T-cell (primary cell): ENCODE results near the gene GPR21. TPM values are rescaled to one million over a fixed set of nuclear protein-coding genes. Genes with fewer than 3 reads are reported as not detected.

Experiments
- ATAC-seq, 4 experiments: fragments of 200-7000 bp in 3 of 4; fragments of 150-1000 bp in 1 of 4; cut with Tn5 transposase; replicated peaks in 1 of 4; 1 replicate in 3 of 4; 2 replicates in 1 of 4; pipeline ENCODE4 v1.10.0; 2021; ENCODE audit warnings: moderate library complexity in 3 of 4, mild to moderate bottlenecking in 2 of 4, moderate number of reproducible peaks in 1 of 4
- CTCF ChIA-PET, 2 donors: fragments of 300-600 bp; sonication (Branson Sonifier 250); formaldehyde crosslinking; loops; one replicate each; lab custom pipeline; 2022; ENCODE audit warnings: antibody characterized with exemption in 2 of 2; lab: Charles Lee
- POLR2A ChIA-PET, 2 donors: fragments of 300-600 bp; sonication (Branson Sonifier 250); formaldehyde crosslinking; loops; one replicate each; lab custom pipeline; 2022; ENCODE audit warnings: antibody characterized with exemption in 2 of 2; lab: Charles Lee
- DNase-seq, 35 experiments: peaks; one replicate each; pipeline versions ENCODE4 v3.0.0 to v3.0.0-alpha.2; 2013 to 2023
- H3K27ac ChIP-seq: one replicate; pipeline ENCODE4 v1.5.1; 2013; ENCODE audit warnings: low read length
- H3K27me3 ChIP-seq, 2 experiments: replicated peaks in 1 of 2; 1 replicate in 1 of 2; 2 replicates in 1 of 2; pipeline versions ENCODE4 v1.6.1 to v1.7.0; 2013; ENCODE audit warnings: low read length in 1 of 2, mixed read lengths in 1 of 2; ENCODE audit not compliant: control insufficient read depth in 2 of 2, insufficient read depth in 2 of 2; ENCODE audit errors: extremely low read depth in 1 of 2
- H3K36me3 ChIP-seq, 2 donors: 1 replicate in 1 of 2; 2 replicates in 1 of 2; pipeline versions ENCODE4 v1.6.1 to v1.7.0; 2013; ENCODE audit warnings: low read length in 1 of 2; ENCODE audit not compliant: control insufficient read depth in 2 of 2, insufficient read depth in 1 of 2; ENCODE audit errors: extremely low read depth in 1 of 2
- H3K4me1 ChIP-seq, 2 experiments: 1 replicate in 1 of 2; 2 replicates in 1 of 2; pipeline versions ENCODE4 v1.6.1 to v1.7.0; 2013; ENCODE audit warnings: low read length in 2 of 2, mixed read lengths in 1 of 2; ENCODE audit not compliant: insufficient read depth in 2 of 2, control insufficient read depth in 1 of 2; ENCODE audit errors: extremely low read depth in 1 of 2
- H3K4me3 ChIP-seq, 2 donors: 1 replicate in 1 of 2; 2 replicates in 1 of 2; pipeline versions ENCODE4 v1.5.1 to v1.7.0; 2013; ENCODE audit warnings: mild to moderate bottlenecking in 2 of 2, low read length in 1 of 2, moderate library complexity in 1 of 2; ENCODE audit not compliant: control insufficient read depth in 1 of 2; ENCODE audit errors: extremely low read depth in 1 of 2
- H3K9me3 ChIP-seq: 2 replicates; pipeline ENCODE4 v1.7.0; 2013
- H3K27ac Mint-ChIP-seq, 2 donors: one replicate each; pipeline ENCODE4 v1.8.0; 2020 to 2021; ENCODE audit warnings: mild to moderate bottlenecking in 2 of 2, mixed read lengths in 2 of 2
- H3K27me3 Mint-ChIP-seq, 2 donors: one replicate each; pipeline ENCODE4 v1.8.0; 2021 to 2022; ENCODE audit warnings: mixed read lengths in 2 of 2
- H3K36me3 Mint-ChIP-seq: one replicate; pipeline ENCODE4 v1.8.0; 2021; ENCODE audit warnings: mixed read lengths
- H3K4me1 Mint-ChIP-seq, 3 donors: one replicate each; pipeline ENCODE4 v1.8.0; 2020 to 2022; ENCODE audit warnings: mixed read lengths in 3 of 3, mild to moderate bottlenecking in 1 of 3
- H3K4me3 Mint-ChIP-seq, 3 donors: one replicate each; pipeline ENCODE4 v1.8.0; 2020 to 2022; ENCODE audit warnings: mild to moderate bottlenecking in 3 of 3, mixed read lengths in 3 of 3, moderate library complexity in 3 of 3
- H3K9me3 Mint-ChIP-seq, 3 donors: one replicate each; pipeline ENCODE4 v1.8.0; 2020 to 2022; ENCODE audit warnings: mixed read lengths in 3 of 3
- WGBS: methylation state at CpG from one replicate; pipeline ENCODE4 v1.1.5; 2013; ENCODE audit warnings: missing lambda C conversion rate; ENCODE audit not compliant: insufficient coverage; 5-methylcytosine and 5-hydroxymethylcytosine counted together
- total RNA-seq, 35 experiments: library from RNA in 6 of 35; stranded (reverse) in 6 of 35; fragments of 120-200 nt in 1 of 35; gene quantifications; one replicate each; pipeline versions ENCODE4 v1.2.1 to v1.2.4 and lab custom pipeline; 2013 to 2026

GPR21 gene
- total RNA-seq, 5 donors from 2014 or later (not counting 1 experiment from before 2014, with no cell fraction given) = 0.23 to 2.4 (median 1.0) TPM

- Mint-ChIP-seq H3K27ac (no peak overlapping the region), H3K4me3 (no peak overlapping the region), H3K9me3 (no peaks in the 10 kb centered on the region), H3K4me1 (peaks cover 0 to 2% (median 2%) of the 10 kb centered on the region in 3 donors), H3K27me3 (no peaks in the 10 kb centered on the region), H3K36me3 (peaks cover 51% of the 10 kb centered on the region)
- ATAC-seq = no peak
- no CpG with 5 or more reads among the region's 3 CpGs for WGBS
- Histone ChIP-seq H3K27me3 (no peaks in the 10 kb centered on the region), H3K4me3 (no peak overlapping the region), H3K36me3 (peaks cover 0 to 12% of the 10 kb centered on the region in 2 donors), H3K9me3 (no peaks in the 10 kb centered on the region), H3K27ac (no peak overlapping the region), H3K4me1 (no peaks in the 10 kb centered on the region)
- POLR2A ChIA-PET = interaction anchor here in 1 of 2 donors (0.6 kb wide), 1 partner anchor 16 kb away, joined by 5 read pairs; no protein-coding TSS in a partner anchor
- no peak for DNase-seq
- CTCF ChIA-PET = no interaction called here
These were observed 6.0 kb upstream of the GPR21 start for GRCh38 chr9:123027517-123027916.

DNA sequence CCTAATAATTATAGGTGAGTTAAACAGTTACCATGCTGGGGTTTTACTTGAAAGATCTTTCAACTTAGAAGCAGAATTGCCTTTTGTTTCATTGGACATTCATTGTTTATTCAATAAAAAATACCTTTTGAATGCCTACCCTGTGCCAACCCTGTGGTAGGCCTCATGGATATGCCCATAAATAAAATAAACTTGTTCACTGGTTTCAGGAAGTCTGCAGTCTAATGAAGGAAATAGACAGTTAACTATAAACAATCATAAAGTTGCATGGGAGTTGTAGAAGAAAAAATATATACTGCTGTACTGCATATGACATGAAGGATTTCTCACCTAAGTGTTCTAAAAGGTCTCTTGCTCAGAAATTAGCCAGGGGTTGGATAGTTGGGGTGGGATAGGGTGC is 5.3 kb upstream of the GPR21 start:
- peaks cover 0 to 9% of the 10 kb centered on the region in 2 donors for H3K36me3 ChIP-seq
- CTCF ChIA-PET = no interaction called here
- POLR2A ChIA-PET = no interaction called here
- H3K4me1 ChIP-seq = no peaks in the 10 kb centered on the region
- ATAC-seq (no peak), DNase-seq (no peak)
- H3K27ac Mint-ChIP-seq = no peak overlapping the region
- no peaks in the 10 kb centered on the region for H3K27me3 Mint-ChIP-seq
- H3K27ac ChIP-seq = no peak overlapping the region
- H3K4me3 ChIP-seq = no peak overlapping the region
- H3K9me3 Mint-ChIP-seq = no peaks in the 10 kb centered on the region
- H3K27me3 ChIP-seq = no peaks in the 10 kb centered on the region
- no peaks in the 10 kb centered on the region for H3K9me3 ChIP-seq
- peaks cover 0 to 5% (median 2%) of the 10 kb centered on the region in 3 donors for H3K4me1 Mint-ChIP-seq
- H3K36me3 Mint-ChIP-seq = peaks cover 50% of the 10 kb centered on the region
- H3K4me3 Mint-ChIP-seq = no peak overlapping the region

DNA sequence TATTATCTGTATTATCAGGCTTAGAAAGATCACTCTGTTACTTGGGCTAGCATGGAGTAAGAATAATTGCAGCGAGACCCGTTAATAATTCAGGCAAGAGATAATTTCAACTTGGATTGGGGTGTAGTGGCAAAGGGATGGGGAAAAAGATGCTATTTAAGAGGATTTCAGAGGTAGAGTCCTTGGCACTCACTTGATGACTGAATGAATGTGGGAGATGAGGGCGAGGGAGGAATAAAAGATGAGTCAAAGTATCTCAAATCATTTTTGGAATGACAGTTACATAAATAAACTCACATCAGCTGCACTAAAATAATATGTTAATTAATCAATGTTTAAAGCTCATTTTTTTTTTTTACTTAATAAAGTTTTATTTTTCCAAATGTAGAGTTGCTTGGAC is 4.5 kb upstream of the GPR21 start:
- 96% methylated on average over 2 of the region's 3 CpGs for WGBS
- Mint-ChIP-seq H3K4me3 (no peak overlapping the region), H3K36me3 (peaks cover 56% of the 10 kb centered on the region), H3K27ac (no peak overlapping the region), H3K4me1 (peaks cover 4 to 8% (median 5%) of the 10 kb centered on the region in 3 donors), H3K27me3 (no peaks in the 10 kb centered on the region), H3K9me3 (no peaks in the 10 kb centered on the region)
- POLR2A ChIA-PET = interaction anchor here (0.6 to 0.7 kb wide), 2 partner anchors 14 to 1834 kb away, joined by 3 to 6 read pairs; no protein-coding TSS in a partner anchor
- no peak overlapping the region for H3K27ac ChIP-seq
- no peak for ATAC-seq
- H3K36me3 ChIP-seq = peaks cover 0 to 7% of the 10 kb centered on the region in 2 donors
- H3K9me3 ChIP-seq = no peaks in the 10 kb centered on the region
- no peak for DNase-seq
- no peaks in the 10 kb centered on the region for H3K4me1 ChIP-seq
- CTCF ChIA-PET = interaction anchor here (0.6 to 1.1 kb wide), 3 partner anchors 39 to 1223 kb away, joined by 3 read pairs; no protein-coding TSS in a partner anchor
- H3K27me3 ChIP-seq = no peaks in the 10 kb centered on the region
- no peak overlapping the region for H3K4me3 ChIP-seq

DNA sequence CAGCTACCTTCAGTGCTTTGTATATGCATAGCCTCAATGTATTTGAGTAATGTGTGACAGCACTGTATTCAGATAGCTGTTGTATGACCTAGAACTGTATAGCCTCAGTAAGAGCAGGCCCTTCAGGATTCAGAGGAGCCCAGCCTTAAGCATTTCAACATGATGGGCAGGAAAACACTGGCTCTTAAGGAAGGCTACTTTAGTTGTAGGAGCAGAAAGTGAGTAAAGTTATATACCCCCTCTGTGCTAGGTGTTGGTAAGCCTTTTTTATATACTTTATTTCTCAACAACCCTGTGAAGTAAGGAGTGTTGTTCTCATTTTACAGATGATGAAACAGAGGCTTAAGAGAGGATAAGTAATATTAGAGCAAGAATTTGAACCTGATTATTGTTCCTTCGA is 1.5 kb upstream of the GPR21 start:
- no peak for ATAC-seq
- CTCF ChIA-PET = no interaction called here

DNA sequence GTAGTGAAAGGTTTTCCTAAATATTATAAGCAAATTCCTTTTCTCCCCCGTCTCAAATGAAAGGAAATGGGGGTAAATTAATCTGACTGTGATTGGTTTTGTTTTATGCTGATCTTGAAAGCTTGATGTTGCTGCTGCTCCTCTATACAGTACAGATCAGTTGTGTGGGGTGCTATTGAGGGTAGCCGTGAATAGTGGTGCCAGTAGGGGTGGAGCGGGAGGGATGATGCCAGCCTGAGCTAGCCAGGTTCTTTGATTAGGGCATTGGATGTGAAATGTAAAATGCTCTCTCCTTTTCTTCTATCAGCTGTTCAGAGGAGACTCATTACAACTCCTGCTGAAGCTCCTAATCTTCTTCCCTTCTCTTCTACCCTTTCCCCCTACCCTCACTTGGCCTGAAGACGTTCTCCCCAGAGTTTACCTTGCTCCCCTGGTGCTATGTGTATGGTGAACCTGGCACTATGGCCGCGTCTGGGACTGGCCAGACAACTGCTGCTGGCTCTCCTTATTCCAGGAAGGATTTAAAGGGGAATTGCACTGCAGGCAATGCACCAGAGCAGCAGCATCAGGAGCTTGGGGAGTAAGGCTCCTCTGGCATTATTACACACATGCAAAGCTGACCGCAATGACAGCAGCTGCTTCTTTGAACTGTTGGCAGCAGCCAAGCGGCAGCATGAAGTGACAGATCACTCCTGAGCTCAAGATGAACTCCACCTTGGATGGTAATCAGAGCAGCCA is 566 bp downstream of the GPR21 start:
- Histone ChIP-seq H3K27me3 (no peaks in the 10 kb centered on the region), H3K27ac (no peak overlapping the region), H3K36me3 (peaks cover 2 to 4% of the 10 kb centered on the region in 2 donors), H3K9me3 (no peaks in the 10 kb centered on the region), H3K4me3 (no peak overlapping the region), H3K4me1 (no peaks in the 10 kb centered on the region)
- Mint-ChIP-seq H3K27me3 (no peaks in the 10 kb centered on the region), H3K27ac (no peak overlapping the region), H3K4me1 (peaks cover 4 to 18% (median 6%) of the 10 kb centered on the region in 3 donors), H3K36me3 (peaks cover 50% of the 10 kb centered on the region), H3K4me3 (no peak overlapping the region), H3K9me3 (no peaks in the 10 kb centered on the region)
- CTCF ChIA-PET = no interaction called here
- ATAC-seq (no peak), DNase-seq (peak in 4 of 35 experiments; percentile 0 to 5 (median 4))
- POLR2A ChIA-PET = interaction anchor here in 1 of 2 donors (0.6 kb wide), 1 partner anchor 13 kb away, joined by 3 read pairs; no protein-coding TSS in a partner anchor
- WGBS = 72% methylated on average over 4 of the region's 8 CpGs

More for the DNA sequence above, 1.5 kb upstream of the GPR21 start:
- H3K27me3 Mint-ChIP-seq = no peaks in the 10 kb centered on the region
- Histone ChIP-seq H3K36me3 (peaks cover 2 to 7% of the 10 kb centered on the region in 2 donors), H3K4me3 (no peak overlapping the region), H3K4me1 (no peaks in the 10 kb centered on the region), H3K27ac (no peak overlapping the region), H3K27me3 (no peaks in the 10 kb centered on the region), H3K9me3 (no peaks in the 10 kb centered on the region)
- H3K4me3 Mint-ChIP-seq = no peak overlapping the region
- no peaks in the 10 kb centered on the region for H3K9me3 Mint-ChIP-seq
- POLR2A ChIA-PET = no interaction called here
- H3K36me3 Mint-ChIP-seq = peaks cover 61% of the 10 kb centered on the region
- no peak overlapping the region for H3K27ac Mint-ChIP-seq
- WGBS = no CpG with 5 or more reads among the region's 1 CpG
- peaks cover 4 to 18% (median 8%) of the 10 kb centered on the region in 3 donors for H3K4me1 Mint-ChIP-seq
- no peak for DNase-seq

- no peak overlapping the region for H3K27ac Mint-ChIP-seq
- Histone ChIP-seq H3K36me3 (peaks cover 2 to 3% of the 10 kb centered on the region in 2 donors), H3K4me3 (no peak overlapping the region), H3K9me3 (no peaks in the 10 kb centered on the region), H3K27me3 (no peaks in the 10 kb centered on the region), H3K27ac (no peak overlapping the region), H3K4me1 (no peaks in the 10 kb centered on the region)
- ChIA-PET CTCF (no interaction called here), POLR2A (no interaction called here)
- WGBS = 89% methylated on average over 3 of the region's 13 CpGs
- H3K4me3 Mint-ChIP-seq = no peak overlapping the region
- H3K27me3 Mint-ChIP-seq = no peaks in the 10 kb centered on the region
- no peaks in the 10 kb centered on the region for H3K9me3 Mint-ChIP-seq
- DNase-seq (no peak), ATAC-seq (peak in 1 of 4 experiments; percentile 31)
- H3K36me3 Mint-ChIP-seq = peaks cover 52% of the 10 kb centered on the region
- peaks cover 4 to 18% (median 6%) of the 10 kb centered on the region in 3 donors for H3K4me1 Mint-ChIP-seq
These were observed 1.5 kb downstream of the GPR21 start for GRCh38 chr9:123034881-123035510.
